ENCODE measurements around the gene TBC1D28. TPM values are rescaled to one million over a fixed set of nuclear protein-coding genes. Genes with fewer than 3 reads are reported as not detected.
"Not testable (repeated sequence)": the region's sequence is repeated elsewhere in the genome, so short reads cannot be mapped to it uniquely, and the experiment has no call there.

Gene TBC1D28
- total and polyA plus RNA-seq, 4 donors = not detected

DNA sequence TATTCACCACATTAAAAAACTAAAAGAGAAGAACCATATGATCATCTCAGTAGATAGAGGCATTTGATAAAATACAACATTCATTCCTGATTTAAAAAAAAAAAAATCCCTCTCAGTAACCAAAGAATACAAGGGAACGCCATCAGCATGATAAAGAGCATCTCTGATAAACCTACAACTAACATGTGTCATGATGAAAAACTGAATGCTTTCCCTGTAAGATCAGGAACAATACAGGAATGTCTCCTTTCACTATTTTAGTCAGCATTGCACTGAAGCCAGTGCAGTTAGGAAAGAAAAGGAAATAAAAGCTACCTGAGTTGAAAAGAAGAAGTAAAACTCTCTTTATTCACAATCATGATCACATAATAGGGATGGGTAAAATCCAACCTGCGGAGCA is 51.1 kb downstream of the TBC1D28 start:
- H3K4me1 ChIP-seq (ENCODE audit: control insufficient read depth in 5 of 5, insufficient read depth in 5 of 5, low read length in 5 of 5); H3K27me3 ChIP-seq (ENCODE audit: control insufficient read depth in 3 of 3, insufficient read depth in 3 of 3, low read length in 2 of 3); H3K4me3 ChIP-seq; DNase-seq; H3K36me3 ChIP-seq (ENCODE audit: control insufficient read depth in 4 of 4, insufficient read depth in 4 of 4, low read length in 4 of 4); ATAC-seq (ENCODE audit: insufficient read depth, low FRiP score); H3K9me3 ChIP-seq (ENCODE audit: control insufficient read depth in 4 of 4, insufficient read depth in 3 of 4, low read length in 3 of 4); H3K27ac ChIP-seq (ENCODE audit: low read depth in 1 of 2, low read length in 1 of 2); H3K9ac ChIP-seq (ENCODE audit: insufficient read depth in 1 of 2, low read length in 2 of 2): not testable (repeated sequence)
- 88 to 94% methylated on average over 2 of the region's 2 CpGs for WGBS, 2 donors

Small RNAs within 50 kb of the gene (small RNA-seq; reads per million reads assigned to genes)
- not detected for gene AC026271.2 (ENCODE audit: low replicate concordance)

Other genes starting within 250 kb of the TBC1D28 start
- gene LGALS9C, start 167.6 kb downstream of the TBC1D28 start, total RNA-seq = under 1 TPM in 1 of 2 donors, not detected in 1; 0.64 TPM
- 1 to 10 TPM; 1.7 to 2.1 TPM for gene LGALS9C, start 167.6 kb downstream of the TBC1D28 start, polyA plus RNA-seq
- gene FOXO3B, start 37.9 kb upstream of the TBC1D28 start, total RNA-seq = 1 to 10 TPM; 2.9 to 6.5 TPM
- 1 to 10 TPM in 1 of 2 donors, under 1 TPM in 1; 0.47 to 1.2 TPM for gene FOXO3B, start 37.9 kb upstream of the TBC1D28 start, polyA plus RNA-seq
- gene FBXW10, start 99.7 kb upstream of the TBC1D28 start, total RNA-seq = under 1 TPM; 0.58 to 0.74 TPM
- gene FBXW10, start 99.7 kb upstream of the TBC1D28 start, polyA plus RNA-seq = under 1 TPM; 0.20 to 0.35 TPM
- 10 to 100 TPM; 32.0 to 33.8 TPM for gene TVP23B, start 136.8 kb upstream of the TBC1D28 start, total RNA-seq
- 10 to 100 TPM; 28.6 to 42.1 TPM for gene TVP23B, start 136.8 kb upstream of the TBC1D28 start, polyA plus RNA-seq
- gene PRPSAP2, start 213.7 kb upstream of the TBC1D28 start, total RNA-seq = 10 to 100 TPM; 24.2 to 56.1 TPM
- gene PRPSAP2, start 213.7 kb upstream of the TBC1D28 start, polyA plus RNA-seq = 10 to 100 TPM; 18.2 to 22.4 TPM